IgD-negative memory B cell (primary cell): ENCODE data around the gene CCNI2. TPM values are rescaled to one million over a fixed set of nuclear protein-coding genes. Genes with fewer than 3 reads are reported as not detected.

ENCODE experiments used
- H3K27ac Mint-ChIP-seq, 3 donors: one replicate each; pipeline ENCODE4 v1.8.0; 2020 to 2022; ENCODE audit warnings: mild to moderate bottlenecking in 3 of 3, mixed read lengths in 3 of 3, moderate library complexity in 1 of 3
- H3K27me3 Mint-ChIP-seq: one replicate; pipeline ENCODE4 v1.8.0; 2021; ENCODE audit warnings: mixed read lengths
- H3K36me3 Mint-ChIP-seq: one replicate; pipeline ENCODE4 v1.8.0; 2020; ENCODE audit warnings: mild to moderate bottlenecking, mixed read lengths
- H3K4me1 Mint-ChIP-seq, 3 donors: one replicate each; pipeline ENCODE4 v1.8.0; 2020 to 2022; ENCODE audit warnings: mixed read lengths in 3 of 3, mild to moderate bottlenecking in 1 of 3
- H3K4me3 Mint-ChIP-seq, 4 donors: one replicate each; pipeline ENCODE4 v1.8.0; 2020 to 2022; ENCODE audit warnings: mild to moderate bottlenecking in 4 of 4, mixed read lengths in 4 of 4, moderate library complexity in 3 of 4
- H3K9me3 Mint-ChIP-seq, 3 donors: one replicate each; pipeline ENCODE4 v1.8.0; 2020 to 2021; ENCODE audit warnings: mixed read lengths in 3 of 3, mild to moderate bottlenecking in 1 of 3
- polyA plus RNA-seq: library from polyadenylated mRNA; unstranded; fragments of 300-500 nt; fragmentation: Illumina TruSeq; gene quantifications from one replicate; pipeline ENCODE4 v1.2.3, GENCODE V29; 2021

CCNI2 gene
- polyA plus RNA-seq, 1 donor from 2014 or later: 0.51 TPM

GRCh38 chr5:132756542-132756941 is 9.3 kb downstream of the CCNI2 start:
- H3K4me3 Mint-ChIP-seq: no peak overlapping the region
- no peak overlapping the region for H3K27ac Mint-ChIP-seq
- H3K4me1 Mint-ChIP-seq: peaks cover under 1 to 1% (median under 1%) of the 10 kb centered on the region in 3 donors
- H3K36me3 Mint-ChIP-seq: peaks cover 6% of the 10 kb centered on the region
- H3K9me3 Mint-ChIP-seq: no peaks in the 10 kb centered on the region
- H3K27me3 Mint-ChIP-seq: no peaks in the 10 kb centered on the region

GRCh38 chr5:132758451-132758850 is 11.2 kb downstream of the CCNI2 start:
- peaks cover 6% of the 10 kb centered on the region for H3K36me3 Mint-ChIP-seq
- H3K9me3 Mint-ChIP-seq: no peaks in the 10 kb centered on the region
- H3K4me3 Mint-ChIP-seq: no peak overlapping the region
- H3K27me3 Mint-ChIP-seq: no peaks in the 10 kb centered on the region
- H3K4me1 Mint-ChIP-seq: no peaks in the 10 kb centered on the region
- no peak overlapping the region for H3K27ac Mint-ChIP-seq

DNA sequence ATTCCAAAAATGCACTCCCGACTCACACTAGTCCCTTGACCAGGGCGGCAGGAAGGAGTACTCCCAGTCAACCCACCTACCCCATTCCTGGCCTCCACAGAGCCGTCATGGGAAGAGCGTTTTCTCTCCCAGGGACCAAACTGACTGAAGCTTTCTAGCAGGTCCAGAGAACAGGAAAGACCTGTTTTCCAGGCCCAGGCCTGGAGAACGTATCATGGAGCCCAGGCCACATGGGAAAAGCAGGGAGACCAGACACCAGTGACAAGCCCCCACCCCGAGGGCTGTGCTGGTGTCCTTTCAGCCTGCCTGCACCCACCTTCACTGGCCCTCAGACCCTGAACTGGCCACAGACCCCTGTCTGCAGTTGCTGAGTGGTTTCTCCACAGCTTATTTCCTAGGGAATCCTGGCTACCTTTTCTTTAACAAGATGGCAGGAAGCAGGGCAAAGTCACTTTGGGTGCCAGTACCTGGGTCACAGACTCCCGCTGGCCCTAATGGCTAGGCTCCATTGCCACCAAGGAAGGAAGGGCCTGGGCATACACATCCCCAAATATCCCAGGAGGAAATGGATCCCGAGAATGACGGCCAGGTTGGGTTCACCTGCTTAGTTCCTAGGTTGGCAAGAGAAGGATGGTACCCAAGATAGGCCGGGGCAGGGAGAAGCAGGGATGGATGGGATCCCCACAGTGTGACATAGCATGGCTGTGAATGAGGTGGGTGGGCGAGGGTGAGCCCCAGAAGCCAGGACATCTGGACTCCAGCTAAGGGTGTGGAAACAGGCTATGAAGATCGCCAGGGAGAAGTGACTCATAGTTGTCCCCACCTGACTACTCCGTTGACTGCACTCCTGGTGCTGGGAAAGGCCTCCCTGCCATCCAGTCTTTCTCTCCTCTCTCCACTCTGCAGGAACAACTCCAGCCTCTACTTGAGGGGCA is 12.2 kb downstream of the CCNI2 start:
- no peaks in the 10 kb centered on the region for H3K9me3 Mint-ChIP-seq
- H3K27me3 Mint-ChIP-seq: no peaks in the 10 kb centered on the region
- no peaks in the 10 kb centered on the region for H3K4me1 Mint-ChIP-seq
- H3K36me3 Mint-ChIP-seq: peaks cover 6% of the 10 kb centered on the region
- H3K4me3 Mint-ChIP-seq: no peak overlapping the region
- H3K27ac Mint-ChIP-seq: no peak overlapping the region

- no peaks in the 10 kb centered on the region for H3K9me3 Mint-ChIP-seq
- H3K36me3 Mint-ChIP-seq: peaks cover 6% of the 10 kb centered on the region
- no peak overlapping the region for H3K4me3 Mint-ChIP-seq
- no peaks in the 10 kb centered on the region for H3K27me3 Mint-ChIP-seq
- no peak overlapping the region for H3K27ac Mint-ChIP-seq
- no peaks in the 10 kb centered on the region for H3K4me1 Mint-ChIP-seq
Observed at GRCh38 chr5:132760049-132760420, 12.8 kb downstream of the CCNI2 start.

DNA sequence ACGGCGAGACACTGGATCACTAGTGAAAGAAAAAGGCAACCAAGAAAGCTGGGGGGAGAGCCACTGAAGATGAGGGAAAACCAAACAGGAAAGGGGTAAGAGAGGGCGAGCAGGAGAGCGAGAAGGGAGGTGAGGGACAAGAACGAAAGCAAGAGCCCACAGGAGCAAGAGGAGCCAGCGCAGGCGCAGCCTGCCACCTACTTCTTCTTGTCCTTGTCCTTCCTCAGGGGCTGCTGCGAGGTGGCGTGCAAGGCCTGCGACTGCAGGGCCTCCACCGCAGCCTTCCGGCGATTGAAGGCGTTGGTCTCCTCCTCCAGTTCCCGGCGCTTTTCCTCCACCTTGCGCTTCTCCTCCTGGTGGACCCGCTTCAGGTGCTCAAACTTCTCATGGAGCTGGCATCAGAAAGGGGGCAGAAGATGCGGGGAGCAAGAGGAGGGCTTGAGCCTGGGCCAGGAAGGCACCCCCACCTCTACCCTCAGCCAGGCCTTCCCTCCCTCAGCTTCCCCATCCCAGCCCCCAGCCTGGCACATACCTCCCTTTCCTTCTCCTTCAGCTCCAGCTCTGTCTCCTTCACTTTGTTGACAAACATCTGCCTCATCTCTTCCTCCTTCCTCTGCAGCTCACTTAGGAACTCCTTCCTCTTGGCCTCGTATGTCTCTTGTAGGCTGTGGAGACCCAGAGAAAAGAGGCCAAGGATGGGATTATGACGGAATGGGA is 13.5 kb downstream of the CCNI2 start:
- Mint-ChIP-seq H3K27me3 (no peaks in the 10 kb centered on the region), H3K4me1 (no peaks in the 10 kb centered on the region), H3K9me3 (no peaks in the 10 kb centered on the region), H3K36me3 (peaks cover 6% of the 10 kb centered on the region), H3K27ac (no peak overlapping the region), H3K4me3 (no peak overlapping the region)

DNA sequence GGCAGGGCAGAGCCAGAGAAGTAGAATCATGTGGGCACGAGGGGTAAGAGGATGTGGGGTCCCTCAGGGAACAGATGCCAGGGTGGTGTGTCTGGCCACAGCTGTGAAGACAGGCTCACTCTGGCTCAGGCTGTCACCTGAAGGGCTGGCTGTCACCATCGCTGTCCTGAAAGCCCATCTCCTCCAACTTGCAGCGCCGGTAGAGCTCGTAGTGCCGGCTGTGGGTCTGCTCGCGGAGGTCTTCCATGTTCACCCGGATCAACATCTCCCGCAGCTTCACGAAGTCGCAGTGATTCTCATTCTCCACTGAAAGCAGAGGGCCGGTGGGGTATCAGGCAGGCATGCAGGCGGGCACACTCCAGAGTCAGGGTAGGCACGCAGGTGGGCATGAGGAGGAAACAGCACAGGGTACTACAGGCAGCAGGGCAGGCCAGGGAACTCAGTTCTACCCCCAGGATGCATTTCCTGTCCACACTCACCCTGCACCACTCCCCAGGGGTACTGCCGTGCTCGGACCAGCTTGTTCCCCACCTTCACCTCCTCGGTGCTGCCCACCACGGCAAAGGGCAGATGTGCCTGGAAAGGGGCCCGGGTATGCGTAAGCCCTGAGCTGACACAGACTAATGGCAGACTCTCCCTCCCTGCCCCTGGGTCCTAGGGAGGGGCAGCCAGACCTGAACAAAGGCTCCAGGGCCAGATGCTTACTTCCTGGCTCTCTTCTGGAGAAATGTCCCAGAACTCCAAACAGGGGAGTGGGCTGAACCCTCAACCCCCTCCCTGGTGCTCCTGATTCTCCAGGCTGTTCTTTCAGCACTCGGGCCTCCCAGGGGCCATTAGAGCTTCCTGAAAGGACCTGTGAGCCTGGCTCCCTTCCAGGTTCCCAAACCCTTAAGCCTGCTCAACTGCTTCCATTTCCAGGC is 14.4 kb downstream of the CCNI2 start:
- no peaks in the 10 kb centered on the region for H3K4me1 Mint-ChIP-seq
- no peak overlapping the region for H3K4me3 Mint-ChIP-seq
- no peaks in the 10 kb centered on the region for H3K9me3 Mint-ChIP-seq
- H3K36me3 Mint-ChIP-seq: peaks cover 6% of the 10 kb centered on the region
- H3K27me3 Mint-ChIP-seq: no peaks in the 10 kb centered on the region
- peak overlapping the region in 1 of 3 donors; percentile 58 for H3K27ac Mint-ChIP-seq

DNA sequence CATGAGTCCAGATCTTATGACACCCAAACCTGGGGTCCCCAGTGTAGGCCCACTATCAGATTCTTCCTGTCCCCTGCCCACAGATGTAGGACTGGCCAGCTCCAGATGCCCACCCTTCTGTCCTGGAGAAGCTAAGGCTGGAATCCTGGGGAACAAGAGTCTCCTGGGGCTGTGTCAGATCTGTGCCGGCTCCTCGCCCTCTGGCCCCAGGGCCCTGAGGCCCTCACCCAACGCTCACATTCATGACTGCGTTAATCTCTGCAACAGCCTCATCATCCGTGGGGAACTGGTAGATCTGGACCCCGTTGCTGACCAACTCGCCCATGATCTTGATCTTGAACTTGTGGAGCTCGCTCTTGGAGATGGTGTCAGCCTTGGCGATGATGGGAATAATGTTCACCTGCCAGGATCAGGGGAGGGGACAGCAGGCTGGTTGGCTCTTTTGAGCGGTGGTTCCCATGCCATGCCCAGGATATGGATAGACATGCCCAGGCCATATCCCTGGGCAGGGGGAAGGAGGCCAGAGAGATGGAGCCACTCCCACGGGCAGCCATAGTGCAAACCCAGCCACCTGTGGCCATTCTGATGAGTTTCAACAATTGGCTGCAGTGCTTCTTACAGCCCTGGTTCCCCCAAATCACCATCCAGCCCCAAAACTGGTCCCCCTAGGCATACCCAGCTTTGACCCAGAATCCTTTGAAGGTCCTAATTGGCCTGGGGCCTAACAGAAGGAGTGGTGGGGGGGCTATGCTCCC is 15.2 kb downstream of the CCNI2 start:
- H3K4me1 Mint-ChIP-seq: no peaks in the 10 kb centered on the region
- H3K36me3 Mint-ChIP-seq: peaks cover 2% of the 10 kb centered on the region
- no peaks in the 10 kb centered on the region for H3K27me3 Mint-ChIP-seq
- no peaks in the 10 kb centered on the region for H3K9me3 Mint-ChIP-seq
- no peak overlapping the region for H3K4me3 Mint-ChIP-seq
- H3K27ac Mint-ChIP-seq: no peak overlapping the region

GRCh38 chr5:132763181-132764036 is 16.2 kb downstream of the CCNI2 start:
- Mint-ChIP-seq H3K4me1 (no peaks in the 10 kb centered on the region), H3K4me3 (no peak overlapping the region), H3K27me3 (no peaks in the 10 kb centered on the region), H3K27ac (peak overlapping the region in 1 of 3 donors; percentile 22), H3K36me3 (peaks cover 2% of the 10 kb centered on the region), H3K9me3 (no peaks in the 10 kb centered on the region)

- no peaks in the 10 kb centered on the region for H3K4me1 Mint-ChIP-seq
- H3K27me3 Mint-ChIP-seq: no peaks in the 10 kb centered on the region
- H3K36me3 Mint-ChIP-seq: peaks cover 2% of the 10 kb centered on the region
- no peak overlapping the region for H3K4me3 Mint-ChIP-seq
- H3K27ac Mint-ChIP-seq: peak overlapping the region in 1 of 3 donors; percentile 25
- H3K9me3 Mint-ChIP-seq: no peaks in the 10 kb centered on the region
Observed at GRCh38 chr5:132764051-132764450, 16.8 kb downstream of the CCNI2 start.

DNA sequence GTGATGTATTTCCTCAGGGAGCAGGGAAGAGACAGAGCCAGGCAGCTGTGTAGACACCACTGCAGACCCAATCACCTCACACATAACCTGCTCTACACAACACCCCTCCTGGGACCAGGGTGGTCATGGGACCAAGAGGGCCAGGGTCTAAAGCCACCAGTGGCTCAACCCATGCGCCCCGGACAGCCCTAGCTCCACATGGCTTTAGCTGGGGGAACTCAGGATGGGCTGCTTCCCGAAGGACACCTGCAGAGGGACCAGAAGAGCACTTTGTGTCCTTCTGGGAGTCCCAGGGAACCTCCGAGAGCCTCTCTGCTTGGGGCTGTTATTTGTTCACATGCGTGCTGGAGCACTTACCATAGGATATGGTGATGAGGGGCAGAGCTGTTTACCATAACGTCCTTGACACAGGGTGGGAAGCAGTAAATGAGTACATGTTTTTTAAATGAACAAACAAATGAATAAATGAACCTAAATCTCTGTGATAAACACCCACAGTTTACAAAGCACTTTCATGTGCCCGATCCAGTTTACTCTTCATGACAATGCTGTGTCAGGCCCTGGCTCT is 17.5 kb downstream of the CCNI2 start:
- Mint-ChIP-seq H3K36me3 (peaks cover 2% of the 10 kb centered on the region), H3K9me3 (no peaks in the 10 kb centered on the region), H3K27me3 (no peaks in the 10 kb centered on the region), H3K4me1 (no peaks in the 10 kb centered on the region), H3K27ac (no peak overlapping the region), H3K4me3 (no peak overlapping the region)

GRCh38 chr5:132765311-132766019 is 18.2 kb downstream of the CCNI2 start:
- H3K4me1 Mint-ChIP-seq: no peaks in the 10 kb centered on the region
- H3K27ac Mint-ChIP-seq: no peak overlapping the region
- H3K4me3 Mint-ChIP-seq: no peak overlapping the region

DNA sequence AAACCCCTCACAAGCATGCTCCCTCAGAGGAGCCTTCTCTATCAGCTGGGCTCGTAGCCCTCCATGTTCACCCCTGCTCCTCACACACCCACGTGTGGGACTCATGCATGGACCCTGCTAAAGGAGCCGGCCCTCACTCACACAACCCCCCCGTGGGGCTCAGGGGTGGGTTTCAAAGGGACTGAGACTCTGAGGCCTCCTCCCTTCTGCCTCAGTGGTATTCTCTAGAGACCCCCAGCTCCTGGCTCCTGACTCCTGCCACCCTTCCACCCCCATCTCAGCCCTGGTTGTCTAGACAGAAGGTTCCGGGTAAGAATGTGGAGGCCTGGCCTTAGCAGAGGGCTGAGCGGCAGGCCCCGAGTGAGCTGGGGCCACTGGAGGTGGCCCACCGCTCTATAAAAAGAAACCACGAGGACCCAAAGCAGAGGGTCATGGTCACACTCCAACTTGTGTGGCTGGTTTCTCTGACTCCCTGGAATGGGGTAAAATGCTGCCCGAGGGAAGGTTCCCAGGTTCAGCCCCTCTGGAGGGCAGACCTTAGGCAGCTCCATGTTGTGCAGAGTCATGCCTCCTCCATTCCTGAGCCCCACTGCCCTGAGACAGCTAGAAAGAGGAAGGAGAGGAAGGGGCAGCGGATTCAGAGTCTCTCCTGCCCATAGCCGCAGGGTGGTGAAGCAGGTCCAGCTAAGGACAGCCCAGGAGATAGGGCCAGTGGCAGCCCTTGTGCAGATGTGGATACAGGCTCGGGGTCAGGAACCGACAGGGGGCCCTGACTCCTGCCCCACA is 19.0 kb downstream of the CCNI2 start:
- H3K27me3 Mint-ChIP-seq: no peaks in the 10 kb centered on the region
- no peak overlapping the region for H3K27ac Mint-ChIP-seq
- H3K36me3 Mint-ChIP-seq: peaks cover 2% of the 10 kb centered on the region
- no peaks in the 10 kb centered on the region for H3K4me1 Mint-ChIP-seq
- no peaks in the 10 kb centered on the region for H3K9me3 Mint-ChIP-seq
- no peak overlapping the region for H3K4me3 Mint-ChIP-seq

More at GRCh38 chr5:132765311-132766019, 18.2 kb downstream of the CCNI2 start:
- H3K9me3 Mint-ChIP-seq: no peaks in the 10 kb centered on the region
- peaks cover 2% of the 10 kb centered on the region for H3K36me3 Mint-ChIP-seq
- H3K27me3 Mint-ChIP-seq: no peaks in the 10 kb centered on the region
